Hematopoietic multipotent progenitor cell treated with erythropoietin and hydrocortisone succinate and interleukin-3 and kit ligand, for 17 days (in vitro differentiated cells): ENCODE results near the gene CORIN.

Source experiments
- DNase-seq: peaks from one replicate; pipeline ENCODE4 v3.0.0-alpha.2; 2015; ENCODE audit warnings: low spot score

Gene CORIN

DNA sequence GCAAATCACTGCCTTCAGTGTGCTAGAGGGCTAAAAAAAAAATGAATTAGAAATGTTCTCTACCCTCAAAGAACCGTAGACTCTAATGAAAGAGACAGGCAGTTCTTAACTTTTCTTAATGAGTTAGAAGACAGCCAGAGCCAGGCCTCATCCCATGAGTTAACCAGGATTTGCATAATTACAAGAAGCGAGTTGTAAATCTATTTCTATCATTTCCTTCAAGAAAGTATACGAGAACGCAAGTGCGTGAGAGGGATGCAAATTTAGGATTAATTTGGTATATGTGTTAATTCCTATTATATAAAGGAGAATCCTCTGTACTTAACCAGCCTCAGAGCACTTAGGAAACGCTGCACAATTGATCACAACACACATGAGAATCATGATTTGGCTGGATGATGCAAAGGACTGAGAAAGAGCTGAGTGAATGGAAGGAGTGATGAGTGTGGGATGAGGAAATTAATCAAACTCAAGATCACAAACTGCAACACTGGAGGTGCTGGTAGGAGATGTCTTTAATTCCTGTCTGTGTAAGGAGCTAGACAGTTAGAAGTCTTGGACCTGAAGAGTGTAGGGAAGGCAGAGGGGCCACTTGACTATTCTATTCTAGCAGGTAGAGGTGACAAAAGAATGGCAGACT is 195.6 kb downstream of the CORIN start:
- DNase-seq = no peak

DNA sequence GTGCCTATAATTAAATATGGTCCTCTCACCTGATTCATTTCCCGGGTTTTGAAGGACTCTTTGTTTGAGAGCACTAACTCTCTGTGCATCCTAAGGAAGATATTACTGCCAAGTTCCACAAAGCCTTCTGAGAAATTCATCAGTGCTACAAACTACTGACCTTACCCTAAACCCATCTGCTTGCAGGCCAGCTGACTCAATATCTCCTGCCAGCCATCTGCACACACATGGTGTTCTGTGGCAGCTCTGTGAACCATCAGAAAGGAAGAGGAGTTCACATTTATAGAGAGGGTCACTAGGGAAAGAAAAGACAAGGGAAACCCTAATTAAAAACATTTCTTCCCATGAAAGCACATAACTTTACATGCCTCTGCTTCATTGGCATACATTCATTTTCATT is 196.1 kb downstream of the CORIN start:
- no peak for DNase-seq

DNA sequence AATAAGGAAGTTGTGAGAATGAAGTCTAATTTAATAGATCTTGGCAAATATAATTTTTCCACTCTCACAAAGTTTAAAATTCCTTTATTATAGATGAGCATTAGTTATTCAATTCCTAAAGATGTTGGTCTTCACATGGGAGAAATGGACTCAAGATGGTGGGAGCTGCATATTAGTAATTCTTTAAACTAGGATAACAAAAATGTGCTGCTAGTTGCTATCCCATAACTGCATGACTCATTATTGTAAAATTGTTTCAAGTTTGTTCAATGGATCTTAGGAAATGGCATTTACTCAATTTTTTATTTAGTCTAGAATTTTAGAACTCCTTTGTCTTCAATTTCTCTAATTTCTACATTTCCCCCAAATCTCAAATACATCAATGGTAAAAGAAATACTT is 197.0 kb downstream of the CORIN start:
- DNase-seq = no peak

DNA sequence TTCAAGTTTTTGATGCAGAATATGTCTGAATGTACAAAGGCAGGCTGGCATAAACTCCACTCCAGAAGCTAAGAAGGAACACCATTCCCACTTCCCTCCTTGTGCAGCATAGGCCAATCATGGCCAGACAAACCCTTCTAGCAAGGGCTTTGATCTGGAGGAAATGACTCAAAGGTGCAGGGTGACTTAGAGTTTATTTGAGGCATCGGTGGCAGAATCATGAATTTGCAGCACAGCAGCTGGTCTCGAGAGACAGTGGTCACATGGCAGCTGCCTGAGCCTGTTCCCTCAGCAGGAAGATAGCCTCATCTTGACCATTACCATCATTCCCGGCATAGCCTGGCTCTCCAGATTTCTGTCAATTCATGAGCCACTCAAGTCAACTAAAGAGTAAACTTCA is 198.3 kb downstream of the CORIN start:
- DNase-seq = no peak

DNA sequence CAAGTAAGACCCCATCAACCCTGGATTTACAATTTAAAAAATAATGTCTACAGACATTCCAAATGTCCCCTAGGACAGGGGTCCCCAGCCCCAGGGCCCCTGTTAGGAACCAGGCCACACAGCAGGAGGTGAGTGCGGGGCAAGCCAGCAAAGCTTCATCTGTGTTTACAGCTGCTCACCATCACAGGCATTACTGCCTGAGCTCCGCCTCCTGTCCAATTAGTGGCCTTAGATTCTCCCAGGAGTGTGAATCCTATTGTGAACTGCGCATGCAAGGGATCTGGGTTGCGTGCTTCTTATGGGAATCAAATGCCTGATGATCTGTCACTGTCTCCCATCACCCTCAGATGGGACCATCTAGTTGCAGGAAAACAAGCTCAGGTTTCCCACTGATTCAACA is 206.7 kb downstream of the CORIN start:
- no peak for DNase-seq

DNA sequence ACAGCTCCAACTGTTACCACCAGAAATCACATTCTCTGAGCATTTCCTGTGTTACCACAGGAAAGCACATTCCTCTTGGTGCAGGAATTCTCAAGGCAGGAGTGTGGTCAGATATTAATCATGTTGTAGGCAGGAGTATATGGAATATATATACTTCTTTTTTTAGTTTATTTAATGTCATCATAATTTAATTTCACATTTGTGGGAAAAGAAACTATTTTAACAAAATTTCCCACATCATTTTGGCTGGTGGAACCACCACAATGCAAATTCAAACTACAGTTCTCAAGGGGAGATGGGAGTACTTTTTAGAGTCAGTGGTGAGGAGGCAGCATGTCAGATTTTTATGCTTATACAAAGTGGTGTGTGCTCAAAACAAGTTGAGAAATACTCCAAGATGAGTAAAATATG is 213.8 kb downstream of the CORIN start:
- DNase-seq = no peak

DNA sequence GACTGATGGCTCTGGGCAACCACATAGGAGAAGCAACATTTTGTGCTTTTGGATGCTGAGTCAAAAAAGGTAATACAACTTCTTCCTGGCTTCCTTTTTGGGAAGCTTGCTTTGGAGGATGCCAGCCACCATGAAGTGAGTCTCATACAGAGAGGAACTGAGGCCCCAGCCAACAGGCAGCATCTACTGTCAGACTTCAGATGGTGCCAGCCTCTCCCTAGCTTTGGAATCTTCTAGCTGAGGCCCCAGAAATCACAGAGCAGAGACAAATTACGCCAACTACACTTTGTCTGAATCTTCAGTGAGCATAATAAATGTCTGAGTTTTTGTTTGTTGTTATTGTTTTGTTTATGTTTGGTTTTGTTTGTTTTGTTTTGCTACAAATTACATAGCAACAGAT is 216.7 kb downstream of the CORIN start:
- no peak for DNase-seq

DNA sequence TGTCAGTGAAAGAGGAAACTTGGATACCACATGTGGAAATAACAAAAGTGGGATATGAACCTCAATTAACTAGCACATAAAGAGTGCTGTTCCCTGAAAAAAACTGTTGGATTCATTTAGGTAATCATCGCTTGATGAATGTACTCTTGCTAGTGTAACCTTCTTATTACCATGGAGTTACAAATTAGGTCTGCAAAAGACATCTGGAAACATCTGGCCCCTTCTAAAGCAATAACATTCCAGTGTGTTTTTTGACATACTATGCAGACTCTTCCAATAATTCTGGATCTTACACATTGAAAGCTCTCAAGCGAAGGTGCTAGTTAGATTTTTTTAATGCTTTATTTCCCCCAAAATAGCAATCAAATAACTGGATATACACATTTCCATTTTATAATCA is 218.2 kb downstream of the CORIN start:
- DNase-seq = no peak

DNA sequence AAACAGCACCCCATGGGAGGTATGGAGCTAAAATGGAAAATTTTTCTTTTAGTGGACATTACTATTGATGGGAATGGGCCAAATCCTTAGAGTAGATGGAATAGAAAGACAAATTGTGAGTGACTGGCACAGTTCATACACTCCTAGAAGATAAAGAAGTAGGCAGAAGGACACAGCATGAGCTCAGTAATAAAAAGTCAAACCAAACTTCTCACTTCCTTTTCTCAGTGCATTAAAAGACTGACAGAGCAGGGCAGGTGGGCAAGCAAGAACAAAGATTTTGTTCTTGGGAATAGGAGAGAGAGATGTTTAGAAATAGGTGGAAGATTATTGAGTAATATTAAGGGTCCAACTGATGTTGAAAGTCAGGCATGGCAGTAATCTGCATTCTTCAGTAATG is 220.3 kb downstream of the CORIN start:
- no peak for DNase-seq

GRCh38 chr4:47615385-47615784 is 222.5 kb downstream of the CORIN start:
- DNase-seq = no peak

GRCh38 chr4:47612116-47613023 is 225.5 kb downstream of the CORIN start:
- no peak for DNase-seq

DNA sequence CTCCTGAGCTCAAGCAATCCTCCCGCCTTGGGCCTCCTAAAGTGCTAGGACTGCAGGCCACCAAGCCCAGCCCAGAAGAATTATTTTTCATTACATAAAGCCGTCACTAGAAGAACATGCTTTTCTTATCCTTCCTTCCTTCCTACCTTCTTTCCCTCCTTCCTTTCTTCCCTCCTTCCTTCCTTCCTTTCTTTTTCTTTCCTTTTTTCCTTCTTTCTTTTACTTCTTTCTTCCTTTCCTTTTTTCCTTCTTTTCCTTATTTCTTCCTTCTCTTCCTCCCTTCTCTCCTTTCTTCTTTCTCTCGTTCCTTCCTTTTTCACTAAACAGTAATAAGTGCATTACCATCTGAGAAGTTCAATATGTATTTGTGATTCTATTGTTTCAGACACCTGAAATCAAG is 231.4 kb downstream of the CORIN start:
- DNase-seq = no peak

GRCh38 chr4:47598896-47599295 is 239.0 kb downstream of the CORIN start:
- DNase-seq = no peak

- DNase-seq = no peak
Observed at GRCh38 chr4:47598320-47598719, 239.5 kb downstream of the CORIN start.

DNA sequence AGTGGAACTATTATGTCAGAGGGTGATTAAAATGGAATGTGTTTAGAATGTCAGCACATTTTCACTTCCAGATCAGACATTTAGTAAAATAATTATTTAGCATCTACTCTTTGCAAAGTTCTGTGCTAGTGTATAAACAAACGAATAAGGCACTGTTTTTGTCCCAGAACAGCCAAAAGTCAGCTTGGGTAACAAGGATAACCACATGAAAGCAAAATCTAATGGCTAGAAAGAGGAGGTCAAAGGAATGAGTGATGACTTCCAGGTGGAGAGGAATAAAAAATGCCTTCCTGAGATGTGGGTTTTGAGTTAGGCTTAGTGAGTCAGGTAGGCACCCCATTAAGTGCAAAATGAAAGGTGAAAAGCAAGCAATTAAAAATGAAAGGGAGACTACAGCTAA is 240.2 kb downstream of the CORIN start:
- DNase-seq = no peak

- no peak for DNase-seq
Observed at GRCh38 chr4:47590325-47590724, 247.5 kb downstream of the CORIN start.

GRCh38 chr4:47579235-47579634 is 258.6 kb downstream of the CORIN start:
- no peak for DNase-seq

GRCh38 chr4:47577779-47578553 is 259.9 kb downstream of the CORIN start:
- no peak for DNase-seq

- DNase-seq = no peak
Observed at GRCh38 chr4:47572981-47573380, 264.9 kb downstream of the CORIN start.

GRCh38 chr4:47570816-47571215 is 267.1 kb downstream of the CORIN start:
- no peak for DNase-seq

DNA sequence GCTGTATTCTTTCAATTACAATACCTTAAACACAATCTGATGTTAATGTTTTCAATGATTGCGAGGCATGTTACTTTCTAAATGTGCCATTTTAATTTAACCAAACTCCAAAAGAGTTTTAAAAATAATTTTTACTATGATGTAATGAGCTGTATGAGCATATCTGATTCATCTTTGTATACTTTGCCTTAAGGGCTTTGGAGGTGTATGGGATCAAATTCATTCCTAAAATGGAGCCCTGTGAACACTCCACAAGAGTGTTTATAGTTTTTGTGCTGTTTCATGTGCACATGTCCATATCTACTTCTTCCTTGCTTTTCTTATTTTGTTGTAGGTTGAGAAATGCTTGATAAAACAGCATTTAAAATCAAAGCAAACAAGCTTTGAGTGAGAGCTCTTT is 270.4 kb downstream of the CORIN start:
- no peak for DNase-seq

DNA sequence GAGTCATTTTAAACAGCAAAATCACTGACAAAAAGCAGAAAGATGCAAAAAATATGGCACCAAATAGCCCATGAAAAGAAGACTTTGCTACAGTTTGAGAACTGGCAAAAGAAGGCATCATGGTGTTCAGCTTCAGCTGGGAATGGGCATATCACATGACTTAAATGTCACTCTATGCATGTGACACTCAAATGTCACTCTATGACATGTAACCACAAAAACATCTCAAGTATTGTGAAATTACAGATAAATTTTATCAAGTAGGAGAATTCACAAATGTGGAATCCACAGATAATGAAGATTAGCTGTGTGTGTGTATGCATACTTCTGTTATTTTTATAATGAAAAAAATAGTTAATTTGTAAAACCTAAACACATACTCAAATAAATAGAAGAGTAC is 270.9 kb downstream of the CORIN start:
- no peak for DNase-seq

- DNase-seq = no peak
Observed at GRCh38 chr4:47566566-47566965, 271.3 kb downstream of the CORIN start.
